ENCODE data around the gene STPG3. TPM values are rescaled to one million over a fixed set of nuclear protein-coding genes. Genes with fewer than 3 reads are reported as not detected.

The STPG3 gene
- total and polyA plus RNA-seq, 2 of the 13 experiments (the other 11 are each of a cell fraction or from before 2014, with no cell fraction given): not detected

DNA sequence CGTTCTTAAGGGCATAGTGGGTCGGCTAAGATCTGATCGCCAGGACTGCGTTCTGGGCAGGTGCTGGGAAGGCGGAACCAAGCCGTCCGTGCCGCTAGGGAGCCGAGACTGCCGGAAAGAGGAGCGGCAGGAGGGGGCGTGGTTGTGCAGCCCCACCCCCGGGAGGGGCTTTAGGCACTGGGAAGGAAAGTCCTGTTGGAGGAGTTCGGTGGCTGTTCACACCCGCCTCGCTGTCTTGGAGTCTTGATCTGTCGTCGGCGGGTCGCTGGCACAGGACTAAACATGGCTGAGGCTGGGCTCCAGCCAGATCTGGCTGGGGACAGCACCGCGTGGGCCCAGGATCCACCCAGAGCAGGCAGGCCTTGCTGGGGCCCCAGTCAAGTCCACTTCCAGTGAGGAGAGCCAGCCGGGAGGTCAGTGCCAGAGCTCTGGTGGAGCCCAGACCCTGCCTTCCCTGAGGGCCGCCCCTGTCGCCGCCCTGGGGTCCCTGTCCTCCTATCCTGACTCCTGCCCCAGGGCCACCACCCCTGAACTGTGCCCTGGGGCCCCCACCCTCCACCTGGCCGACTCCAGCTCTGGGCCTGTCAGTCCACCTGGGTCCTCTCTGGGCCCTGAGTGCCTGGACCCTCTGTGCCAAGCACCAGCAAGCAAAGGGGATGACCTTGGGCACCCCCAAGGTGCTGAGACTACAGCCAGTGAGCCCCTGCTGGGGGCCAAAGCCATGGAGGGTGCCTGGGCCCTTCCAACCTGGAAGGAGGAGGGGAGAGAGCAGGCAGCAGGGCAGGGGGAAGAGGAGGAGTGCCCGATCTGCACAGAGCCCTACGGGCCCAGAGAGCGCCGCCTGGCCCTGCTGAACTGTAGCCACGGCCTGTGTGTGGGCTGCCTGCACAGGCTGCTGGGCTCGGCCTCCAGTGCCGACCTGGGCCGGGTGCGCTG is 33.5 kb upstream of the STPG3 start (continued):
- TF ChIP-seq ZFP41 (CRISPR knock-in tag; IDR thresholded peaks at IDR 0.05; ENCODE audit: borderline replicate concordance) (no peak), NR1H2 (CRISPR knock-in tag; IDR thresholded peaks at IDR 0.05; ENCODE audit: borderline replicate concordance, low read depth) (no peak; the same call in 1 of the 2 replicates), ZNF121 (CRISPR knock-in tag; IDR thresholded peaks at IDR 0.05) (no peak), ZNF484 (CRISPR knock-in tag; IDR thresholded peaks at IDR 0.05; ENCODE audit: borderline replicate concordance, low read depth) (no peak), EEA1 (CRISPR knock-in tag; IDR thresholded peaks at IDR 0.05; ENCODE audit: borderline replicate concordance) (no peak), ZBTB21 (CRISPR knock-in tag; IDR thresholded peaks at IDR 0.05) (no peak)
- TF ChIP-seq, protein P1, sequence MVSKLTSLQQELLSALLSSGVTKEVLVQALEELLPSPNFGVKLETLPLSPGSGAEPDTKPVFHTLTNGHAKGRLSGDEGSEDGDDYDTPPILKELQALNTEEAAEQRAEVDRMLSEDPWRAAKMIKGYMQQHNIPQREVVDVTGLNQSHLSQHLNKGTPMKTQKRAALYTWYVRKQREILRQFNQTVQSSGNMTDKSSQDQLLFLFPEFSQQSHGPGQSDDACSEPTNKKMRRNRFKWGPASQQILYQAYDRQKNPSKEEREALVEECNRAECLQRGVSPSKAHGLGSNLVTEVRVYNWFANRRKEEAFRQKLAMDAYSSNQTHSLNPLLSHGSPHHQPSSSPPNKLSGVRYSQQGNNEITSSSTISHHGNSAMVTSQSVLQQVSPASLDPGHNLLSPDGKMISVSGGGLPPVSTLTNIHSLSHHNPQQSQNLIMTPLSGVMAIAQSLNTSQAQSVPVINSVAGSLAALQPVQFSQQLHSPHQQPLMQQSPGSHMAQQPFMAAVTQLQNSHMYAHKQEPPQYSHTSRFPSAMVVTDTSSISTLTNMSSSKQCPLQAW (CRISPR knock-in tag; IDR thresholded peaks at IDR 0.05): peak; percentile 33; the same call in 1 of the 2 replicates
- TF ChIP-seq, protein P2, sequence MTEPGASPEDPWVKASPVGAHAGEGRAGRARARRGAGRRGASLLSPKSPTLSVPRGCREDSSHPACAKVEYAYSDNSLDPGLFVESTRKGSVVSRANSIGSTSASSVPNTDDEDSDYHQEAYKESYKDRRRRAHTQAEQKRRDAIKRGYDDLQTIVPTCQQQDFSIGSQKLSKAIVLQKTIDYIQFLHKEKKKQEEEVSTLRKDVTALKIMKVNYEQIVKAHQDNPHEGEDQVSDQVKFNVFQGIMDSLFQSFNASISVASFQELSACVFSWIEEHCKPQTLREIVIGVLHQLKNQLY (CRISPR knock-in tag; IDR thresholded peaks at IDR 0.05): no peak
- TF ChIP-seq, protein P3, sequence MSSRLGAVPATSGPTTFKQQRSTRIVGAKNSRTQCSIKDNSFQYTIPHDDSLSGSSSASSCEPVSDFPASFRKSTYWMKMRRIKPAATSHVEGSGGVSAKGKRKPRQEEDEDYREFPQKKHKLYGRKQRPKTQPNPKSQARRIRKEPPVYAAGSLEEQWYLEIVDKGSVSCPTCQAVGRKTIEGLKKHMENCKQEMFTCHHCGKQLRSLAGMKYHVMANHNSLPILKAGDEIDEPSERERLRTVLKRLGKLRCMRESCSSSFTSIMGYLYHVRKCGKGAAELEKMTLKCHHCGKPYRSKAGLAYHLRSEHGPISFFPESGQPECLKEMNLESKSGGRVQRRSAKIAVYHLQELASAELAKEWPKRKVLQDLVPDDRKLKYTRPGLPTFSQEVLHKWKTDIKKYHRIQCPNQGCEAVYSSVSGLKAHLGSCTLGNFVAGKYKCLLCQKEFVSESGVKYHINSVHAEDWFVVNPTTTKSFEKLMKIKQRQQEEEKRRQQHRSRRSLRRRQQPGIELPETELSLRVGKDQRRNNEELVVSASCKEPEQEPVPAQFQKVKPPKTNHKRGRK (CRISPR knock-in tag; IDR thresholded peaks at IDR 0.05): no peak
- TF ChIP-seq, protein P4, sequence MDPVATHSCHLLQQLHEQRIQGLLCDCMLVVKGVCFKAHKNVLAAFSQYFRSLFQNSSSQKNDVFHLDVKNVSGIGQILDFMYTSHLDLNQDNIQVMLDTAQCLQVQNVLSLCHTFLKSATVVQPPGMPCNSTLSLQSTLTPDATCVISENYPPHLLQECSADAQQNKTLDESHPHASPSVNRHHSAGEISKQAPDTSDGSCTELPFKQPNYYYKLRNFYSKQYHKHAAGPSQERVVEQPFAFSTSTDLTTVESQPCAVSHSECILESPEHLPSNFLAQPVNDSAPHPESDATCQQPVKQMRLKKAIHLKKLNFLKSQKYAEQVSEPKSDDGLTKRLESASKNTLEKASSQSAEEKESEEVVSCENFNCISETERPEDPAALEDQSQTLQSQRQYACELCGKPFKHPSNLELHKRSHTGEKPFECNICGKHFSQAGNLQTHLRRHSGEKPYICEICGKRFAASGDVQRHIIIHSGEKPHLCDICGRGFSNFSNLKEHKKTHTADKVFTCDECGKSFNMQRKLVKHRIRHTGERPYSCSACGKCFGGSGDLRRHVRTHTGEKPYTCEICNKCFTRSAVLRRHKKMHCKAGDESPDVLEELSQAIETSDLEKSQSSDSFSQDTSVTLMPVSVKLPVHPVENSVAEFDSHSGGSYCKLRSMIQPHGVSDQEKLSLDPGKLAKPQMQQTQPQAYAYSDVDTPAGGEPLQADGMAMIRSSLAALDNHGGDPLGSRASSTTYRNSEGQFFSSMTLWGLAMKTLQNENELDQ (CRISPR knock-in tag; IDR thresholded peaks at IDR 0.05; ENCODE audit: borderline replicate concordance): no peak
- TF ChIP-seq, protein P5, sequence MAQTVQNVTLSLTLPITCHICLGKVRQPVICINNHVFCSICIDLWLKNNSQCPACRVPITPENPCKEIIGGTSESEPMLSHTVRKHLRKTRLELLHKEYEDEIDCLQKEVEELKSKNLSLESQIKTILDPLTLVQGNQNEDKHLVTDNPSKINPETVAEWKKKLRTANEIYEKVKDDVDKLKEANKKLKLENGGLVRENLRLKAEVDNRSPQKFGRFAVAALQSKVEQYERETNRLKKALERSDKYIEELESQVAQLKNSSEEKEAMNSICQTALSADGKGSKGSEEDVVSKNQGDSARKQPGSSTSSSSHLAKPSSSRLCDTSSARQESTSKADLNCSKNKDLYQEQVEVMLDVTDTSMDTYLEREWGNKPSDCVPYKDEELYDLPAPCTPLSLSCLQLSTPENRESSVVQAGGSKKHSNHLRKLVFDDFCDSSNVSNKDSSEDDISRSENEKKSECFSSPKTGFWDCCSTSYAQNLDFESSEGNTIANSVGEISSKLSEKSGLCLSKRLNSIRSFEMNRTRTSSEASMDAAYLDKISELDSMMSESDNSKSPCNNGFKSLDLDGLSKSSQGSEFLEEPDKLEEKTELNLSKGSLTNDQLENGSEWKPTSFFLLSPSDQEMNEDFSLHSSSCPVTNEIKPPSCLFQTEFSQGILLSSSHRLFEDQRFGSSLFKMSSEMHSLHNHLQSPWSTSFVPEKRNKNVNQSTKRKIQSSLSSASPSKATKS (CRISPR knock-in tag; IDR thresholded peaks at IDR 0.05): no peak
- TF ChIP-seq, protein P6, sequence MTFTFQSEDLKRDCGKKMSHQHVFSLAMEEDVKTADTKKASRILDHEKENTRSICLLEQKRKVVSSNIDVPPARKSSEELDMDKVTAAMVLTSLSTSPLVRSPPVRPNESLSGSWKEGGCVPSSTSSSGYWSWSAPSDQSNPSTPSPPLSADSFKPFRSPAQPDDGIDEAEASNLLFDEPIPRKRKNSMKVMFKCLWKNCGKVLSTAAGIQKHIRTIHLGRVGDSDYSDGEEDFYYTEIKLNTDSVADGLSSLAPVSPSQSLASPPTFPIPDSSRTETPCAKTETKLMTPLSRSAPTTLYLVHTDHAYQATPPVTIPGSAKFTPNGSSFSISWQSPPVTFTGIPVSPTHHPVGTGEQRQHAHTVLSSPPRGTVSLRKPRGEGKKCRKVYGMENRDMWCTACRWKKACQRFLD (CRISPR knock-in tag; IDR thresholded peaks at IDR 0.05; ENCODE audit: borderline replicate concordance): 0 out of 2 replicates have a peak, but pooled peaks have one; percentile 68
- TF ChIP-seq, protein P7, sequence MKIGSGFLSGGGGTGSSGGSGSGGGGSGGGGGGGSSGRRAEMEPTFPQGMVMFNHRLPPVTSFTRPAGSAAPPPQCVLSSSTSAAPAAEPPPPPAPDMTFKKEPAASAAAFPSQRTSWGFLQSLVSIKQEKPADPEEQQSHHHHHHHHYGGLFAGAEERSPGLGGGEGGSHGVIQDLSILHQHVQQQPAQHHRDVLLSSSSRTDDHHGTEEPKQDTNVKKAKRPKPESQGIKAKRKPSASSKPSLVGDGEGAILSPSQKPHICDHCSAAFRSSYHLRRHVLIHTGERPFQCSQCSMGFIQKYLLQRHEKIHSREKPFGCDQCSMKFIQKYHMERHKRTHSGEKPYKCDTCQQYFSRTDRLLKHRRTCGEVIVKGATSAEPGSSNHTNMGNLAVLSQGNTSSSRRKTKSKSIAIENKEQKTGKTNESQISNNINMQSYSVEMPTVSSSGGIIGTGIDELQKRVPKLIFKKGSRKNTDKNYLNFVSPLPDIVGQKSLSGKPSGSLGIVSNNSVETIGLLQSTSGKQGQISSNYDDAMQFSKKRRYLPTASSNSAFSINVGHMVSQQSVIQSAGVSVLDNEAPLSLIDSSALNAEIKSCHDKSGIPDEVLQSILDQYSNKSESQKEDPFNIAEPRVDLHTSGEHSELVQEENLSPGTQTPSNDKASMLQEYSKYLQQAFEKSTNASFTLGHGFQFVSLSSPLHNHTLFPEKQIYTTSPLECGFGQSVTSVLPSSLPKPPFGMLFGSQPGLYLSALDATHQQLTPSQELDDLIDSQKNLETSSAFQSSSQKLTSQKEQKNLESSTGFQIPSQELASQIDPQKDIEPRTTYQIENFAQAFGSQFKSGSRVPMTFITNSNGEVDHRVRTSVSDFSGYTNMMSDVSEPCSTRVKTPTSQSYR (CRISPR knock-in tag; IDR thresholded peaks at IDR 0.05; ENCODE audit: borderline replicate concordance): no peak

Data from HepG2 (cell line).